Progenitor cell of endocrine pancreas (in vitro differentiated cells): Measurements from ENCODE around the gene SLC27A5. TPM values are rescaled to one million over a fixed set of nuclear protein-coding genes. Genes with fewer than 3 reads are reported as not detected.
"Not testable (repeated sequence)": the region's sequence is repeated elsewhere in the genome, so short reads cannot be mapped to it uniquely, and the experiment has no call there.

Source experiments
- DNase-seq: peaks from one replicate; pipeline ENCODE4 v3.0.0; 2021; ENCODE audit warnings: low spot score; ENCODE audit not compliant: unreplicated experiment
- H3K27ac Mint-ChIP-seq: 2 replicates; pipeline ENCODE4 v1.8.0; 2021; ENCODE audit warnings: mild to moderate bottlenecking, moderate library complexity, mixed read lengths
- H3K27me3 Mint-ChIP-seq: 2 replicates; pipeline ENCODE4 v1.8.0; 2021; ENCODE audit warnings: mixed read lengths
- H3K36me3 Mint-ChIP-seq: 2 replicates; pipeline ENCODE4 v1.8.0; 2022; ENCODE audit warnings: mixed read lengths; ENCODE audit not compliant: insufficient read depth
- H3K4me1 Mint-ChIP-seq: 2 replicates; pipeline ENCODE4 v1.8.0; 2021; ENCODE audit warnings: low read depth, mixed read lengths
- H3K4me3 Mint-ChIP-seq: 2 replicates; pipeline ENCODE4 v1.8.0; 2021; ENCODE audit warnings: low read depth, mild to moderate bottlenecking, moderate library complexity, mixed read lengths
- H3K9me3 Mint-ChIP-seq: 2 replicates; pipeline ENCODE4 v1.8.0; 2021; ENCODE audit warnings: low read depth, mixed read lengths
- microRNA-seq: library from miRNA; unstranded; fragments of <30 nt; microRNA quantifications from one replicate; pipeline ENCODE4 v1.1.0, GENCODE V29; 2020; ENCODE audit warnings: borderline number of aligned reads; ENCODE audit not compliant: unreplicated experiment
- total RNA-seq: library from RNA; stranded (reverse); gene quantifications from 2 replicates; pipeline ENCODE4 v1.2.1, GENCODE V29; 2021
- TF ChIP-seq, protein P1 (sequence below): fragments of 200-600 bp; sonication (generic); IDR thresholded peaks from one replicate; pipeline ENCODE4 v1.5.0; 2021; ENCODE audit warnings: antibody characterized with exemption, mild to moderate bottlenecking; ENCODE audit not compliant: unreplicated experiment

SLC27A5 gene
- total RNA-seq, 1 donor from 2014 or later, result 9.9 TPM

- TF ChIP-seq, protein P1, sequence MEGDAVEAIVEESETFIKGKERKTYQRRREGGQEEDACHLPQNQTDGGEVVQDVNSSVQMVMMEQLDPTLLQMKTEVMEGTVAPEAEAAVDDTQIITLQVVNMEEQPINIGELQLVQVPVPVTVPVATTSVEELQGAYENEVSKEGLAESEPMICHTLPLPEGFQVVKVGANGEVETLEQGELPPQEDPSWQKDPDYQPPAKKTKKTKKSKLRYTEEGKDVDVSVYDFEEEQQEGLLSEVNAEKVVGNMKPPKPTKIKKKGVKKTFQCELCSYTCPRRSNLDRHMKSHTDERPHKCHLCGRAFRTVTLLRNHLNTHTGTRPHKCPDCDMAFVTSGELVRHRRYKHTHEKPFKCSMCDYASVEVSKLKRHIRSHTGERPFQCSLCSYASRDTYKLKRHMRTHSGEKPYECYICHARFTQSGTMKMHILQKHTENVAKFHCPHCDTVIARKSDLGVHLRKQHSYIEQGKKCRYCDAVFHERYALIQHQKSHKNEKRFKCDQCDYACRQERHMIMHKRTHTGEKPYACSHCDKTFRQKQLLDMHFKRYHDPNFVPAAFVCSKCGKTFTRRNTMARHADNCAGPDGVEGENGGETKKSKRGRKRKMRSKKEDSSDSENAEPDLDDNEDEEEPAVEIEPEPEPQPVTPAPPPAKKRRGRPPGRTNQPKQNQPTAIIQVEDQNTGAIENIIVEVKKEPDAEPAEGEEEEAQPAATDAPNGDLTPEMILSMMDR, result no peak
- Mint-ChIP-seq H3K36me3 (peaks cover 4% of the 10 kb centered on the region), H3K27me3 (peaks cover 26% of the 10 kb centered on the region), H3K4me1 (peaks cover 8% of the 10 kb centered on the region), H3K9me3 (peaks cover 8% of the 10 kb centered on the region), H3K4me3 (peak overlapping the region; percentile 90), H3K27ac (peak overlapping the region; percentile 94)
- DNase-seq, result no peak
Measured at GRCh38 chr19:58450856-58451357, 60.9 kb downstream of the SLC27A5 start.

DNA sequence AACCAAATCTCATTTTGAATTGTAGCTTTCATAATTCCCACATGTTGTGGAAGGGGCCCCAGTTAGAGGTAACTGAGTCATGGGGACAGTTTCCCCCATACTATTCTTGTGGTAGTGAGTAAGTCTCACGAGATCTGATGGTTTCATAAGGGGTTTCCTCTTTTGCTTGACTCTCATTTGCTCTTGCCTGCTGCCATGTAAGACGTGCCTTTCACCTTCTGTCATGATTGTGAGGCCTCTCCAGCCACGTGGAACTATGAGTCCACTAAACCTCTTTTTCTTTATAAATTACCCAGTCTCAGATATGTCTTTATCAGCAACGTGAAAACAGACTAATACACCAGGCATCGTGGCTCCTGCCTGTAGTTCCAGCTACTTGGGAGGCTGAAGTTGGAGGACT, 61.8 kb downstream of the SLC27A5 start:
- not testable (repeated sequence) for H3K9me3 Mint-ChIP-seq, DNase-seq, H3K36me3 Mint-ChIP-seq, H3K27ac Mint-ChIP-seq, H3K4me1 Mint-ChIP-seq
- Mint-ChIP-seq H3K27me3 (peaks cover 29% of the 10 kb centered on the region), H3K4me3 (peak overlapping the region; percentile 11)

DNA sequence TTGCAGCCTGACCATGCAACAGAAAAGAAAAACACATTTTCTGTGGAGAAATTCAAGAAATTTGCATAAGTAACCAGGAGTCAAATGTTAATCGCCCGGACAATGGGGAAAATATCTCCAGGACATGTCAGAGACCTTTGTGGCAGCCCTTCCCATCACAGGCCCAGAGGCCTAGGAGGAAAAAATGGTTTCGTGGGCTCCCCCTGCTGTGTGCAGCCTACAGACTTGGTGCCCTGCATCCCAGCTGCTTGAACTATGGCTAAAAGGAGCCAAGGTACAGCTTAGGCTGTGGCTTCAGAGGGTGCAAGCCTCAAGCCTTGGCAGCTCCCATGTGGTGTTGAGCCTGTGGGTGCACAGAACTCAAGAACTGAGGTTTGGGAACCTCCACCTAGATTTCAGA, 62.9 kb downstream of the SLC27A5 start:
- H3K27me3 Mint-ChIP-seq, result peaks cover 40% of the 10 kb centered on the region
- not testable (repeated sequence) for H3K36me3 Mint-ChIP-seq, H3K9me3 Mint-ChIP-seq, H3K4me1 Mint-ChIP-seq, H3K27ac Mint-ChIP-seq, H3K4me3 Mint-ChIP-seq, DNase-seq

Small RNA genes within 50 kb of the gene (microRNA-seq; reads per million reads assigned to microRNA genes)
- gene MIR6807, result 5.4 reads per million

Other genes with a start within 250 kb of the SLC27A5 start
- gene ZNF8, start 233.0 kb downstream of the SLC27A5 start, total RNA-seq, result 18.1 and 18.2 TPM in 2 replicates
- 41.3 and 46.2 TPM in 2 replicates for gene ERVK3-1, start 206.6 kb downstream of the SLC27A5 start, total RNA-seq
- gene ZSCAN22, start 185.0 kb downstream of the SLC27A5 start, total RNA-seq, result 4.6 TPM in 2 replicates
- 3.9 and 4.6 TPM in 2 replicates for gene A1BG, start 158.5 kb downstream of the SLC27A5 start, total RNA-seq
- gene ZNF497, start 149.2 kb downstream of the SLC27A5 start, total RNA-seq, result 11.7 and 13.4 TPM in 2 replicates
- 5.4 and 6.1 TPM in 2 replicates for gene ZNF837, start 131.0 kb downstream of the SLC27A5 start, total RNA-seq
- gene RPS5, start 124.7 kb downstream of the SLC27A5 start, total RNA-seq, result 1,006 and 1,040 TPM in 2 replicates
- gene RNF225, start 116.3 kb downstream of the SLC27A5 start, total RNA-seq, result 0.42 TPM in 1 of 2 replicates, not detected in the other
- gene ZNF584, start 103.3 kb downstream of the SLC27A5 start, total RNA-seq, result 16.7 and 18.2 TPM in 2 replicates
- 3.5 TPM in 2 replicates for gene ZNF132, start 71.8 kb downstream of the SLC27A5 start, total RNA-seq
- 10.1 and 11.2 TPM in 2 replicates for gene ZNF324B, start 60.4 kb downstream of the SLC27A5 start, total RNA-seq
- 12.9 and 14.7 TPM in 2 replicates for gene ZNF324, start 44.9 kb downstream of the SLC27A5 start, total RNA-seq
- 17.7 and 19.4 TPM in 2 replicates for gene ZNF446, start 35.6 kb downstream of the SLC27A5 start, total RNA-seq
- 22.3 and 22.7 TPM in 2 replicates for gene ZBTB45, start 7.8 kb upstream of the SLC27A5 start, total RNA-seq
- gene TRIM28, start 32.1 kb upstream of the SLC27A5 start, total RNA-seq, result 699 and 731 TPM in 2 replicates
- gene CHMP2A, start 43.1 kb upstream of the SLC27A5 start, total RNA-seq, result 72.2 and 81.5 TPM in 2 replicates
- 73.0 and 80.4 TPM in 2 replicates for gene UBE2M, start 46.6 kb upstream of the SLC27A5 start, total RNA-seq
- gene MZF1, start 61.3 kb upstream of the SLC27A5 start, total RNA-seq, result 70.9 and 71.3 TPM in 2 replicates